HG02938 (cell line): Measurements from ENCODE around the gene MB21D2.
A peak's percentile ranks its signal among the peaks of the same experiment; 100 is the strongest.
"Not testable (repeated sequence)": the region's sequence is repeated elsewhere in the genome, so short reads cannot be mapped to it uniquely, and the experiment has no call there.

Source experiments
- ATAC-seq: cut with Tn5 transposase; IDR thresholded peaks from one replicate; pipeline ENCODE4 v1.9.1; 2021; ENCODE audit warnings: mild to moderate bottlenecking, moderate library complexity; ENCODE audit not compliant: unreplicated experiment

Gene MB21D2, protein sequence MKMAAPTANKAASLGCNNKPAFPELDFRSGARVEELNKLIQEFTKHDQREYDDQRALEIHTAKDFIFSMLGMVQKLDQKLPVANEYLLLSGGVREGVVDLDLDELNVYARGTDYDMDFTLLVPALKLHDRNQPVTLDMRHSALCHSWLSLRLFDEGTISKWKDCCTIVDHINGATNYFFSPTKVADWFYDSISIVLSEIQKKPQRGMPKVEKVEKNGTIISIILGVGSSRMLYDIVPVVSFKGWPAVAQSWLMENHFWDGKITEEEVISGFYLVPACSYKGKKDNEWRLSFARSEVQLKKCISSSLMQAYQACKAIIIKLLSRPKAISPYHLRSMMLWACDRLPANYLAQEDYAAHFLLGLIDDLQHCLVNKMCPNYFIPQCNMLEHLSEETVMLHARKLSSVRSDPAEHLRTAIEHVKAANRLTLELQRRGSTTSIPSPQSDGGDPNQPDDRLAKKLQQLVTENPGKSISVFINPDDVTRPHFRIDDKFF

DNA sequence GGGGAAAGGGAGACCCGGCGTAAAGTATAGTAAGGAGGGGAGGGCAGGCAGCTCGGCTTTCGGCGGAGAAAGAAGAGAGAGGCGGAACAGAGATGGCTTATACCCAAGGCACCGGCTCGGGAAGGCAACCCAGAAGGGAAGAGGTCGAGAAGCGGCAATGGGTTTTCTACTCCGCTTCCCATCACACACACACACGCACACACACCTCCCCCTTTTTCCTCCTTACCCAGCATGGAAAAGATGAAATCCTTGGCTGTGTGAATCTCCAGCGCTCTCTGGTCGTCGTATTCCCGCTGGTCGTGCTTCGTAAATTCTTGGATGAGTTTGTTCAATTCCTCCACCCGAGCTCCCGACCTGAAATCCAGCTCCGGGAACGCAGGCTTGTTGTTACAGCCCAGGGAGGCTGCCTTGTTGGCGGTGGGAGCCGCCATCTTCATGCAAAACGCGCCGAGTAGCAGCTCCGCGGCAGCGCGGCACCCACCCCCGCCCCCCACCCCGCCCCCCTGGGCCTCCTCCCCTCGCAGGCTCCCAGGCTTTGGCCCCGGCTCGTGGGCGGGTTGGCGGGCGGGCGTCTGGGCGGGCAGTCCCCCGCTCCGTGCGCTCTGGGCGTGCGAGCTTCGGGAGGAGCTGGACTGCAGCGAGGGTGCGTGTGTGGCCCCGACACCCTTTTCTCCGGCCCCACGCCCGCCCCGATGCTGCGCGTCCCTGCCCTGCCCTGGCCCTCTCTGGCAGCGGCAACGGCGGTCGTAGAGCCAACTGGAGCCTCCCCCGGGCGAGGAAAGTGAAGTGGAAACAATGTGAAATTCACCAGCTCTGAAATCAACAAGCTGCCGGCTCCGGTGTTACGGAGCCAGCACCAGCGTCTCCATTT, at the start of gene MB21D2:
Gene MB21D2, minus strand, starts transcription at position 453 of the 871 bp plus-strand sequence. Its CDS starts 16 bp downstream, at position 437.
- ATAC-seq = peak; percentile 59

DNA sequence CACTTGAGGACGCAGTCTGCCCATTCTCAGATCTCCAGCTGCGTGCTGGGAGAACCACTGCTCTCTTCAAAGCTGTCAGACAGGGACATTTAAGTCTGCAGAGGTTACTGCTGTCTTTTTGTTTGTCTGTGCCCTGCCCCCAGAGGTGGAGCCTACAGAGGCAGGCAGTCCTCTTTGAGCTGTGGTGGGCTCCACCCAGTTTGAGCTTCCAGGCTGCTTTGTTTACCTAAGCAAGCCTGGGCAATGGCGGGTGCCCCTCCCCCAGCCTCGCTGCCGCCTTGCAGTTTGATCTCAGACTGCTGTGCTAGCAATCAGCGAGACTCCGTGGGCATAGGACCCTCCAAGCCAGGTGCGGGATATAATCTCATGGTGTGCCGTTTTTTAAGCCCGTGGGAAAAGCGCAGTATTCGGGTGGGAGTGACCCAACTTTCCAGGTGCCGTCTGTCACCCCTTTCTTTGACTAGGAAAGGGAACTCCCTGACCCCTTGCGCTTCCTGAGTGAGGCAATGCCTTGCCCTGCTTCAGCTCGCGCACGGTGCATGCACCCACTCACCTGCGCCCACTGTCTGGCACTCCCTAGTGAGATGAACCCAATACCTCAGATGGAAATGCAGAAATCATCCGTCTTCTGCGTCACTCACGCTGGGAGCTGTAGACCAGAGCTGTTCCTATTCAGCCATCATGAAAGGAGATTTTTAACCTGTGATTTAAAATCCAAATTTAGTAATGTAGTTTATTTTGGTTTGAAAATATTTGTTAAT, 47.5 kb upstream of the MB21D2 start:
- ATAC-seq = not testable (repeated sequence)

DNA sequence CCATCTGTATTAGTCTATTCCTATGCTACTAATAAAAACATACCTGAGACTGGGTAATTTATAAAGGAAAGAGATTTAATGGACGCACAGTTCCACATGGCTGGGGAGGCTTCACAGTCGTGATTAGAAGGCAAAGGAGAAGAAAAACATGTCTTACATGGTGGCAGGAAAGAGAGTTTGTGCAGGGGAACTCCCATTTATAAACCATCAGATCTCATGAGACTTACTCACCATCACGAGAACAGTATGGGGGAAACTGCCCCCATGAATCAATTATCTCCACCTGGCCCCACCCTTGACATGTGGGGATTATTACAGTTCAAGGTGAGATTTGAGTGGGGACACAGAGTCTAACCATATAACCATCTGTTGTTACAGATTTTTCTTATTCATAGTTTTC, 42.1 kb upstream of the MB21D2 start:
- no peak for ATAC-seq

DNA sequence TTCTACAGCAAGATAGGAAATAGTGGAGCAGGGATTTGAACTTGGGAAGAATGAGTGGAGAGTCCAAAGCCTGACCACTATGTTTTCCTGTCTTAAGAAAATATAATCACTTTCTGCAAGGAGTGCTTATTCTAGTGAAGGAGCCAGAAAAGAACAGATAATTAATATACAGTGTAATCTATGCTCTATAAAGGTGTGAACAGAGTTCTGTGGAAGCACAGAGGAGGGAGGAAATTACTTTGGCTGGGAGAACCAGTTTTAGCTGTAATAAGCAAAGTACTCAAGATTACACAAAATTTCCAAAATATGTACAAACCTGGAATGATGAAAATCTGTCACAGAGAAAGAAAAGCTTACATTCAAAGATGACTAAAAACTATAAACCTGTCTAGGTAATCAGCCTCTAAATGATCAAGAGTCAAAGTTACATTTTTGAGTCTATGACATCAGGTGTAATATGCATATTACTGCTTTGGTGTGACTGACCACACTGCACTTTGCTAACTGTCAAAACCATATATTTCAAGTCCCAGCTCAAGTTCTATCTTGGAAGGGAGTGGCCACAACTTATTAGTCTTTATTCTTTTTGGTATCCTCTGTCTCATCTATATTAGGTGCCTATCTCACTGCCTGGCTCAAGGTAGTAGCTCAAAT, 40.7 kb upstream of the MB21D2 start:
- ATAC-seq = no peak

DNA sequence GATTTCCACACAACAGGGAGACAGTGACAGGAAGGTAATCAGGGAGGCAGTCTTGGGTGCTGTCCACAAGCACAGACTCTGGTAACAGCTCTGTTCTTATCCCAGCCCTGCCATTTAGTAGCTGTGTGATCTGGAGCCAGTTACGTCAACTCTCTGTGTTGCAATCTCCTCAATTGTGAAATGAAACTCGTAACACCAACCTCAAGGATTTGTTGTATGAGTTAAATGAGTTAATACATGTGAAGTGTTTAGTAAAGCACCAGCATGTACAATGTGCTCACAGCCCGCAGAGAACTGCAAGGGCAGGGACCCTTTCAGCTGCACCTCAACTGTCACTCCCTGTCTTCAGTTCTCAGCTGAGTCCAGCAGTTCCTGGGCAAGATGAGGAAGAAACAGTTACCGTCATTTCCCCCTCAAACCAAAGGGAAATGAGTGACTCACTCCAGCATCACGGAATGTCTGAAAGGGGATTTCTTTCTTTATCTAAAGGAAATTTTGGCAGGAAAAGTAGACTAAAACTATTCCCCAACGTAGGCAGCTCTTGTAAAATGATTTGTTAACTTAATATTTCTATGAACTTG, 39.9 kb upstream of the MB21D2 start:
- ATAC-seq = no peak

DNA sequence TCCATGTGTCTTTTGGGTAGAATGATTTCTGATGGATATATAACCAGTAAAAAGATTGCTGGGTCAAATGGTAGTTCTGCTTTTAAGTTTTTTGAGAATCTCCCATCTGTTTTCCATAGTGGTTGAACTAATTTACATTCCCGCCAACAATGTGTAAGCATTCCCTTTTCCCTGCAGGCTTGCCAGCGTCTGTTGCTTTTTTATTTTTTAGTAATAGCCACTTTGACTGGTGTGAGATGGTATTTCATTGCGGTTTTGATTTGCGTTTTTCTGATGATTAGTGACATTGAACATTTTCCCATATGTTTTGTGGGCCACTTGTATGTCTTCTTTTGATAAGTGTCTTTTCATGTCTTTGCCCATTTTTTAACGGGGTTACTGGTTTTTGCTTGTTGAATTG, 36.3 kb upstream of the MB21D2 start:
- ATAC-seq = no peak

DNA sequence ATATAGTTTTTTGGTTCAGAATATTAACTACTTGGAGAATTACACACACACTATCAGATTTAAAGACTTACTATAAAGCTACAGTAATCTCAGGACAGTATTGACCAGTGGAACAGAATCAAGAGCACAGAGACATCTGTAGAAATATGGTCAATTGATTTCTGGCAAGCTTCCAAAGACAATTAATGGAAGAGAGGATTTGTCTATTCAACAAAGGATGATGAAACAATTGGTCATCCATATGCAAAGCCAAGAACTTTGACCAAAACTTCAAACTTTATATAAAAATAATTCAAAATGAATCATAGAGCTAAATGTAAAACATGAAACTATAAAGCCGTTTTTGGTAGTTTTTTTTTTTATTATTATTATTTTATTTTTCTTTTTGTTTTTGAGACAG, 29.8 kb upstream of the MB21D2 start:
- no peak for ATAC-seq

DNA sequence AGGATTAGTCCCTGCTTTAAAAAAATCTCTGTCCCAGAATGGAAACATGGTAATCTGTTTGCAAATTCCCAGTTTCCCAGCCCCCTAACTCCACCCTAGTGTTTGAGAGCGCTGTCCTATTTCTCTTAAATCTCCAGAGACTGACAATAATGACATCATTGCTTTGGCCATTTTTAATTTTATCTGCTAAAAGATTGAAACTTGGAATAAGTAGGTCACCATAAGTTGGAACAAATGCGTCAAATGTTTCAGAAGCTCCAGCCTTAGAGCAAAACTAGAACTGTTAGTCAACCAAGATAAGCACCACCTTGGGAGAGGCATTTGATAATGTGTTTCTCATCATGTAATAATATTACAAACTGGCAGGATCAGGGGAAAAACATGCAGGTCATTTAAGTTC, 25.7 kb upstream of the MB21D2 start:
- no peak for ATAC-seq

DNA sequence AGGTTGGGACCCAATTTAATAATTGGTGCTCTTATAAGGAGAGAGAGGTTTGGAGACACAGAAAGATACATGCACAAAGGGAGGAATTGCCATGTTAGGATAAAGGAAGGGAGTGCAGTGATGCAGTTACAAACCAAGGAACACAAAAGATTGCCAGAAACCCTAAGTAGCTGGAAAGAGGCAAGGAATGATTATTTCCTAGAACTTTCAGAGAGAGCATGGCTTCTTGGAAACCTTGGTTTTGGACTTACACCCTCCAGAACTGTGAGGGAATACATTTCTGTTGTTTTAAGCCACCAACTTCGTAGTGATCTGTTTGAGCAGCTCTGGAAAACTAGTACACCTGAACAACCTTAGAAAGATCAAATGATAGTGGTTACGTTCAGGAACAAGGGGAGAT, 25.0 kb upstream of the MB21D2 start:
- ATAC-seq = no peak

DNA sequence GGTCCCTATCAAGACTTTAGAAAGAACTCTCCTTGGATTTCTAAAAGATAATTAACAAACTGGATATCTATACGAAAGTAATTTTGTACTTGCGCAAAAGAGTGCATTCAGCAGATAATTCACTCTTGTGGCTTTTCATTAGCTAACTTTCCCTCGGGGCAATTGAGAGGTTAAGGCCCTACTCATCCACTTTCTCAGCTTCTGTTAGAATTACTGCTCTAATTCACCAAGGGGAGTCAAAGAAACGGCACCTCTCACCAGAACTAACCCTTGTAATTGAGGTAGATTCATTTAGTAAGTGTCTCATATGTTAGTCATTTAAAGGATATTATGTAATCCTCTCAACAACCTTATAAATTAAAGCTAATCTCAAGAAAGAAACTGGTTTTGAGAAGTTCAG, 22.5 kb upstream of the MB21D2 start:
- no peak for ATAC-seq

DNA sequence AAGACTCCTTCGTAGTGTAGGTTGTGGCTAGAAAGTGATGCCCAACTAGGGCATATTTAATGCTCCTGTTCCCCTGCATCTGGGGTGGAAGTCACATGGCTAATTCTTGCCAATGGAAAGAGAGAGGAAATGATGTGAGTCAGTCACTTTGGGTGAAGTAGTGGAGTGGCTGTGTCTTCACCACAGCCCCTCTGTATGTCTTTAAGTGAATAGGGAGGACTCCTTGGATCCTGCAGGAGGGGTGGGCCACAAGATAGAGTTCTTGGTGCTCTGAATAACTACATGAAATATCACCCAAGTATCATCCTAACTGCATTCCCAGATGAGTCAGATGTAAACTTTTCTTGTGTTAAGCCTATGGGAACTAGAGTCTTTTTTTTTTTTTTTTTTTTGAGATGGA, 17.8 kb upstream of the MB21D2 start:
- ATAC-seq = no peak

DNA sequence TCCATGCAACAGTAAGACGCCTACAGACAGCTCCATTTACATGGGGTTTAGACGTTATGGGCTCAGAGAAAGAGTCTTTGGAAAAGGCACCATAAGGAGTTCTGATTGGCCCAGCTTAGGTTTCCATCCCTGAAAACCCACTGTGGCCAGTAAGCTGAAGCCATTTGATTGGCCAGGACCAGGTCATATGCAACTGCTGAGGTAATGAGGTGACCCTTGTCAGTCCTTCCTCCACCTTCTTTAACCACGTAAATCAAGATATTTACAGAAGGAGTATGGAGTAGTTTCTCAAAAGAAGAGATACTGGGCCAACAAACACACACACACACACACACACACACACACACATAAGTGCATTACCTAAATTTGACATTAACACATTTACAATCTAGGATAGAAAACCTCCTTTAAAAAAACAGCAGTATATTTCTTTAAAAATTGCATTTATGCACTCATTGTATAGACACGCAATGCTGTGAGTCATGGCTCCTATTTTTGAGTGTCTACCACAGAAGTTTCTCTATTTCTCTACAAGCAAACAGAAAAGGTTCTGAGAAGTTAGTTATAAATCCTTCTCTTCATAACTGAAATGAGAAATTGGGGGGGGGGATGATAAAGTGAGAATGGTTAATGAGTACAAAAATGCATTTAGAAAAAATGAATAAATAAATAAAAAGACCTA, 16.3 kb upstream of the MB21D2 start:
- no peak for ATAC-seq

DNA sequence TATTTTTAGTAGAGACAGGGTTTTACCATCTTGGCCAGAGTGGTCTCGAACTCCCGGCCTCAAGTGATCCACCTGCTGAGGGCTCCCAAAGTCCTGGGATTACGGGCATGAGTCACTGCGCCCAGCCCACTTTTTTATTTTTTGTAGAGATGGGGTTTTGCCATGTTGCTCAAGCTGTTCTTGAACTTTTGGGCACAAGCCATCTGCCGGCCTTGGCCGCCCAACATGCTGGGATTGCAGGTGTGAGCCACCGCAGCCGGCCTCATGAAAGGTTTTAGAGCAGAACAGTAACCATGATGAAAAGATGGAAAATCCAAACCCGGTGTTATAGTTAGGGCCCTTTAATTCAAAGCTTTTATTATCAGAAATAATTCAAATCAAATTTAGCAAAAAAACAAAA, 15.6 kb upstream of the MB21D2 start:
- no peak for ATAC-seq

DNA sequence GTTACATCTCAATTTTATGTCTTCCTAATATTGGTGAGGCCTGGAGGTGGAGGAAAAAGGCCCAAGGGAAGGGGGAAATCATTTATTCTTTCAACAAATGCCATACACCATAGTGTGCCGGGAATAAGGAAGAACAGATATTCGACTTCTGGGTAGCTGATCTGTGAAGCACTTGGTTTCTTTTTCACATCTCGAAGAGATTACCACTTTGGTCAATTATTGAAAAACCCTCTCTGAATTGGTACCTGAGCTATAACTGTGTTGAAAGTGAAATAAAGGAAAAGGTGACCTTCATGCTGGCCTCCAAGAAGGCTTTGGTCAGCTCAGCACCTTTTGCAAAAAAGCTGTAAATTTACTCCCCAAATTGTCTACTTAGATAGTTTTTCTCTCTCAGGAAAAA, 14.2 kb upstream of the MB21D2 start:
- no peak for ATAC-seq

DNA sequence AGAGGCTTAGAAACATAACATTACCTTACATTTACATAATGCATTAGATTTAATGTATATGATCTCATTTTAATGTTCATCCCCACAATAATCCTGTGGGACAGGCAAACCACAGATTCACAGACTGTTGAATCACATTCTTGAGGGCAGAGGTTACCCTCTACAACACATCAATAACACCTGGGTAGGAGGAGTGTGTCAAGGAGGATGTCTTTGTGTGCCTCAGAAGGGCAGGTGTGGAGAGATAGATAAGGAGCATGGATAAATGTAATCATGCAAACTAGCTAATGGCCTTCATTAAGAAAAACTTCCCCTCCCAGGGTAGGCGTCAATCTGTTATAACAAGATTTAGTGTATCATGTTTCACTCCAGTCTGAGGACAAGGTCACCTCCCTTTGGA, 12.9 kb upstream of the MB21D2 start:
- no peak for ATAC-seq

DNA sequence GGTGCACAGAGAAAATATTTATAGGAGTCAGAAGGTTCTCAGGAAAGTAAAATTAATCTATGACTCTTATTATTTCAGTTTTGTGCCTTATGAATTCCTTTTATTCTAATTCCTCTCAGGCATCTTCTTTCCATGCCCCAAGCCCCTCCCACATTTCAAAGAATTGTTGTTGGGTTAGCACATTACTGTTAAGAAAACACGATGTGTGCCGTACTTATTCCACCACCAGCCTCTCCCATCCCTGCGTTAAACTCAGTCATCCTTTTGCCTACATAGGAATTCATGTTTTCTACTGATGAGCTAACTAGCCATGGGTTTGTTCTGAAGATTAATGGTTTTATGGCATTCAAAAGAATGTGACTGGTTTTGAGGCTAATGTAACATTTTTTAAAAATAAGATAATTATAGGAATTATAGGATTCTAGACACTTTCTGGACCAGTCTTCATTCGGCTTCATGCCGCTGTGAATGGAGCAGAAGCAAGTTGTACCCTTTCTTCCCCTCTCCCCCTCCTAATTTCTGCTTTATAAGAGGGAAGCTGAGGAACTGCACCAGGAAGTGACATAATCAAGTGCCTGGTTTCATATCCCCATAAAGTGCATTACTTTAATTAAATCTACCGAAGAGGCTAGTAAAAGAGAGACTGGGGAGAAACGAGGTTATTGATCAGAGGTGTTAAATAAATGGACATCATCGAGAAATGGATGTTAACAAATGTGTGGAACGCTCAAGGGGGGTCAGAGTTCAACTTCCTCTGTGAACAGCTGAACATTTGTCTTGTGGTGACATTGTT, 12.3 kb upstream of the MB21D2 start:
- ATAC-seq = no peak

DNA sequence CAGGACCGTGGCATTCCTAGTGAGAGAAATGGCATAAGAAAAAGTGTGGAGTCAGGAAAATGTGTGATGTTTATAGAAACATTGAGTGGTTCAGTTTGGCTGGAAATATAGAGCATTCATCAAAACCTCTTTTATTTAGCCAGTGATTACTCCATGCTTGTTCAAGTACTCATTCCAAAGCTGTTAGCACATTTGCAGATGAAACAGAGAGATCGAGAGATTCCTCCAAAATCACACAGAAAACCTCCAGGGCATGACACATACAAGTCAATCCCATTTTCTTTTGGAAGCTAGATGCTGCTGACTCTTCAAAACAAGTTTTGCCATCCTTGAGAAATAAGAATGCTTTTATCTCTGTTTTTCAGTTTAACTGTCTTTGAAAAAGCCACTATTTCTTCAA, 11.5 kb upstream of the MB21D2 start:
- ATAC-seq = no peak

DNA sequence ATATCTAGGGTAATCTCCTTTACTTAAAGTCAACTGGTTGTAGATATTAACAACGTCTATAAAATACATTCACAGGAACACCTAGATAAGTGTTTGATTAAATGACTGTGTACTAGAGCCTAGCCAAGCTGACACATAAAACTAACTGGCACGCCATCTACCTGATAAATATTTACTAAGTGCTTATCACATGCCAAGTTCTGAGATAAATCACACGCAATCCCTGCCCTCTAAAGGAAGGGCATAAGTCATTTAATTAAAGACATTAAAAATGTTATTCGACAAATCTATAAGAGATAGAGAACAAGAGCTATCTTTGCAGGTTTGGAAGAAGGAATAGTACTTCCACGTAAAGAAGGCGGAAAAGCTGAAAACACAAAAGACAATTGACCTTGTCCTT, 11.1 kb upstream of the MB21D2 start:
- ATAC-seq = no peak

DNA sequence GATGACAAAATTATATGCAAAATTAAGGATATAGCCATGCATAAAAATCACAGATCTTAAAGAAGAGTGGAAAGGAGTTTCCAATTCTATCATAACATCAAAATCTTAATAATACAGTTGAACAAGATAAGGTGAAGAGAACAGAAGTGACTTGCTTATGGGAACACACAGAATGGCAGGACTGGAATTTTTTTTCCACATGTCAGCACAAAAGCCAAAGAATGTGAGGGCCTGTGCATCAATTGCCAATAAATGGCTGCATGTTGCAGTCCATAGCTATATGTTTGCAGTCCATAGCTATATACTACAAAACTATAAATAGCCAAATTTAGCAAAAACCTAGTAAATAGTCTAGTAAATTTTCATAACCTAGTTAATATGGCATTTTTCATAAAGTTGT, 10.4 kb upstream of the MB21D2 start:
- ATAC-seq = no peak
